Skeletal muscle tissue (tissue), 4 donors: Measurements from ENCODE around the gene TIPARP. TPM values are rescaled to one million over a fixed set of nuclear protein-coding genes. Genes with fewer than 3 reads are reported as not detected.
"Not testable (repeated sequence)": the region's sequence is repeated elsewhere in the genome, so short reads cannot be mapped to it uniquely, and the experiment has no call there.

Experiments used
- H3K27ac ChIP-seq: one replicate; pipeline ENCODE4 v1.7.0; 2013; ENCODE audit warnings: mild to moderate bottlenecking, low read depth, low read length, inconsistent platforms
- H3K27me3 ChIP-seq, 3 donors: one replicate each; pipeline ENCODE4 v1.7.0; 2013; ENCODE audit warnings: low read length in 3 of 3; ENCODE audit not compliant: control insufficient read depth in 3 of 3, insufficient read depth in 3 of 3
- H3K36me3 ChIP-seq, 3 donors: one replicate each; pipeline ENCODE4 v1.7.0; 2013; ENCODE audit warnings: low read length in 3 of 3; ENCODE audit not compliant: control insufficient read depth in 3 of 3, insufficient read depth in 3 of 3
- H3K4me1 ChIP-seq, 3 donors: one replicate each; pipeline ENCODE4 v1.7.0; 2013; ENCODE audit warnings: low read length in 3 of 3, mild to moderate bottlenecking in 3 of 3; ENCODE audit not compliant: control insufficient read depth in 3 of 3, insufficient read depth in 3 of 3
- H3K4me3 ChIP-seq, 3 donors: one replicate each; pipeline ENCODE4 v1.7.0; 2013; ENCODE audit warnings: low read length in 3 of 3
- H3K9ac ChIP-seq, 3 donors: one replicate each; pipeline ENCODE4 v1.7.0; 2013; ENCODE audit warnings: low read length in 3 of 3, mild to moderate bottlenecking in 3 of 3, moderate library complexity in 2 of 3, low read depth in 1 of 3
- H3K9me3 ChIP-seq, 3 donors: one replicate each; pipeline ENCODE4 v1.7.0; 2013; ENCODE audit warnings: low read length in 3 of 3; ENCODE audit not compliant: control insufficient read depth in 3 of 3
- total RNA-seq: library from RNA; depleted of rRNA; stranded (reverse); fragments of >200 nt; gene quantifications from one replicate; pipeline ENCODE4 v1.2.3, GENCODE V29; 2014
- donor health status: Osteomylitis.

The TIPARP gene
- total RNA-seq, 1 donor from 2014 or later, result 15.7 TPM

DNA sequence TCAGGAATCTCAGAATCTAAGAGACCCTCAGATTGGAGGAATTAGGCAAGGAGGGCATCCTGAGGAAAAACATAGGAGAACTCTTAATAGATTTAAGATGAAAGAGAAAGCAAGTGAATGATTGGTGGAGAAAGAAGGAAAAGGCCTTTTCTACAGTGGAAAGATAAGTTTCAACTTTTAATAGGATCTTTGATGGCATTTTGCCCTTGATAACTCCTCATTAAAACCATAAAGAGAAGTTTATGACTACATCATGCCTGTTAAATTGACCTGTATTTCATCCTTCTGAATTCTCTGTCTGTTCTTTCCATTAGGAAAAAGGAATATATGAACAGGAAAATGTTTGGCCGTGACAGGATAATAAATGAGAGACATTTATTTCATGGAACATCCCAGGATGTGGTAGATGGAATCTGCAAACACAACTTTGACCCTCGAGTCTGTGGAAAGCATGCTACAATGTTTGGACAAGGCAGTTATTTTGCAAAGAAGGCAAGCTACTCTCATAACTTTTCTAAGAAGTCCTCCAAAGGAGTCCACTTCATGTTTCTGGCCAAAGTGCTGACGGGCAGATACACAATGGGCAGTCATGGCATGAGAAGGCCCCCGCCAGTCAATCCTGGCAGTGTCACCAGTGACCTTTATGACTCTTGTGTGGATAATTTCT, 30.1 kb downstream of the TIPARP start:
- Histone ChIP-seq H3K9ac (no peak overlapping the region), H3K9me3 (no peaks in the 10 kb centered on the region), H3K27me3 (no peaks in the 10 kb centered on the region), H3K27ac (no peak overlapping the region), H3K36me3 (peaks cover 4 to 23% (median 18%) of the 10 kb centered on the region in 3 donors), H3K4me3 (no peak overlapping the region), H3K4me1 (no peaks in the 10 kb centered on the region)

DNA sequence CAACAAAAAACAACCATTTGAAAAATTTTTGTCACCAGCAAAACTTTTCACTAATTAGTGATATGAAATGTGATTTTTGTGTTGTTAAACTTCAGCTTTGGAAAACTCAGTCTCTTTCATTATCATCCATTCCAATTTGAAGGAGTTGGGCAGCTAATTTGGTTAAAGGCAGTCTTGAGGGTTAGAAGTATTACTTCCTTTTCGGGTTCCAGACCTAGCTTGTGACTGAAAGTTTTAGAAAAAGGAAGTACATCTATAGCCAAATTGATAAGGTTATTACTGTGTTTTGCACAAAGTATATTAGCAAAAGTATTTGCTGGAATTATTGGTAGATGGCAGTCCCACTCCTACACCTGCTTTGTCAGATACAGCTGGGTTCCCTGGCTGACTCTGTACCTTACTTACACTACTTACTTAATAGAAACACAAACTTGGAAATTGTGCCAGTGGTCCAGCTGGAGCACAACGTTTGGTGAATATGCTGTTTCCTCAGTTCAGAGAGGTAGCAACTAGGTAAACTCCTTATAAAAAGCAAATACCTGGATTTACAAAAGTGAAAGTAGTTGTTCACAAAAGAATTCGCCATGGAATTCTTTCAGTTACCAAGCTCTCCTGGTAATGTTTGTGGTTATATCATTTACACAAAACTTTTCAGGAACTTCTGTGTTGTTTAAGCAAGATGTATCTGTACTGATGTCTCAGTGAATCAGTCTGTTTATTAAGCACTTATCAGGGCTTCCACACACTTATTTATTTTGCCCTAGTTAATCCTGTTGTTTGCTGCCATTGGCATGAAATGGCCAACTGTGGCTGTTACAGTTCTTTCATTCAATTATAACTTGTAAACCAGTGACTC, 31.6 kb downstream of the TIPARP start:
- Histone ChIP-seq H3K27me3 (no peaks in the 10 kb centered on the region), H3K4me1 (no peaks in the 10 kb centered on the region), H3K4me3 (no peak overlapping the region), H3K9me3 (no peaks in the 10 kb centered on the region), H3K36me3 (peaks cover 4 to 24% (median 18%) of the 10 kb centered on the region in 3 donors), H3K9ac (no peak overlapping the region), H3K27ac (no peak overlapping the region)

DNA sequence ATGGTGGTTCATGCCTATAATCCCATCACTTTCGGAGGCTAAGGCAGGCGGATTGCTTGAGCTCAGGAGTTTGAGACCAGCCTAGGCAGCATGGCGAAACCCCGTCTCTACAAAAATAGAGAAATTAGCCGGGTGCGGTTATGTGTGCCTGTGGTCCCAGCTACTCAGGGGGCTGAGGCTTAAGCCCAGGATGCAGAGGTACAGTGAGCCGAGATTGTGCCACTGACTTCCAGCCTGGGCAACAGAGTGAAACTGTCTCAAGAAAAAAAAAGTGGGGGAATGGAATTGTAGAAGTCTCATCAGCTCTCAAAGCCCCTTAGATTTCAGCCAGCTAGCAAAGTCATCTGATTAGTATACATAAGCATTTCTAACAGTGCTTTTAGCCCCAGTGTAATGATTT, 33.2 kb downstream of the TIPARP start:
- H3K9me3 ChIP-seq, result no peaks in the 10 kb centered on the region
- H3K4me1 ChIP-seq, result no peaks in the 10 kb centered on the region
- no peaks in the 10 kb centered on the region for H3K27me3 ChIP-seq
- no peak overlapping the region for H3K27ac ChIP-seq
- H3K4me3 ChIP-seq, result no peak overlapping the region
- H3K36me3 ChIP-seq, result peaks cover 4 to 26% (median 18%) of the 10 kb centered on the region in 3 donors
- H3K9ac ChIP-seq, result no peak overlapping the region

DNA sequence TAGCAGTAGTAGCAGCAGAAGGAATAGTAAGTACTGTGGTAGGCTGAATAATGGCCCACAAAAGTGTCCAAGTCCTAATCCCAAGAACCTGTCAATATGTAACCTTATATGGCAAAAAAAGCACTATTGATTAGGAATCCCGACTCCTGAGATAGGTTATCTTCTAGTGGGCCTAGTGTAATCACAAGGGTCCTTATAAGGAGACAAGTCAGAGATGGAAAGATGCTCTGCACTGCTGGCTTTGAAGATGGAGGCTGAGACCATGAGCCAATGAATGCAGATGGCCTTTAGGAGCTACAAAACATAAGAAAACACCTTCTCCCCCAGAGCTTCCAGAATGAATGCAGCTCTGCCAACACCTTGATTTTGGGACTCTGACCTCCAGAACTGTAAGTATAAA, 36.0 kb downstream of the TIPARP start:
- Histone ChIP-seq H3K9me3 (no peaks in the 10 kb centered on the region), H3K36me3 (peaks cover 0 to 13% (median 6%) of the 10 kb centered on the region in 3 donors), H3K27me3 (no peaks in the 10 kb centered on the region), H3K4me3 (no peak overlapping the region), H3K9ac (no peak overlapping the region), H3K27ac (no peak overlapping the region), H3K4me1 (no peaks in the 10 kb centered on the region)

DNA sequence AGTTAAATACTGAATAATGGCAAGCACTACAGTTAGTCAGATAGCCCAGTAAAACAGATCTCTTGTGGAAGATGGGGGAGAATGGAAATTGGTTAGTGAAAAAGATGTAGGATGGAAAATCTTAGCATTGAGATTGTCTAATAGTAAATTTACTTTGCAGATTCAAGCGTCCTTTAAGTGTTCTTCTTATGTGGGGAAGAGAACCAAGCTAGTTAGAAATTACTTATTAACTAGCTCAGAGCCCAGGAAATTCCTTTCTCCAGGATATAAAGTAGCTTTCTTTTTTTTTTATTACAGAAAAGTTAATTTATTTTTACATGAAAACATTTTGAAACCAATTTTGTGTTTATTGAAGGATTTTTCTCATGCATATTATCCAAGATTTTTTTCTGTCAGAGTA, 36.7 kb downstream of the TIPARP start:
- H3K9me3 ChIP-seq, result no peaks in the 10 kb centered on the region
- no peak overlapping the region for H3K27ac ChIP-seq
- H3K27me3 ChIP-seq, result no peaks in the 10 kb centered on the region
- no peak overlapping the region for H3K9ac ChIP-seq
- H3K4me1 ChIP-seq, result no peaks in the 10 kb centered on the region
- no peak overlapping the region for H3K4me3 ChIP-seq
- peaks cover 0 to 6% (median 2%) of the 10 kb centered on the region in 3 donors for H3K36me3 ChIP-seq

DNA sequence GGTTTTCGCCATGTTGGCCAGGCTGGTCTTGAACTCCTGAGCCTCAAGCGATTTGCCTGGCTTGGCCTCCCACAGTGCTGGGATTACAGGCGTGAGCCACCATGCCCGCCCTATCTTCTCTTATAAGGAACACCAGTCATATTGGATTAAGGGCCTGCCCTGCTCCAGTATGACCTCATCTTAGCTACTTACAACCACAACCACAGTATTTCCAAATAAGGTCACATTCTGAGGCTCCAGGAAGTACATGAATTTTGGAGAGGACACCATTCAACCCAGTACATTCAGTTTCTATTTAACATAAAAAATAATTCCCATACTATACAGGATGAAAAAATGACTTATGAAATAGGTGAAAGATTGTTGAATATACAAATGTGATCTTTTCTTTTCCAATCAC, 37.6 kb downstream of the TIPARP start:
- not testable (repeated sequence) for H3K27ac ChIP-seq, H3K36me3 ChIP-seq, H3K4me1 ChIP-seq, H3K4me3 ChIP-seq, H3K27me3 ChIP-seq, H3K9me3 ChIP-seq, H3K9ac ChIP-seq

DNA sequence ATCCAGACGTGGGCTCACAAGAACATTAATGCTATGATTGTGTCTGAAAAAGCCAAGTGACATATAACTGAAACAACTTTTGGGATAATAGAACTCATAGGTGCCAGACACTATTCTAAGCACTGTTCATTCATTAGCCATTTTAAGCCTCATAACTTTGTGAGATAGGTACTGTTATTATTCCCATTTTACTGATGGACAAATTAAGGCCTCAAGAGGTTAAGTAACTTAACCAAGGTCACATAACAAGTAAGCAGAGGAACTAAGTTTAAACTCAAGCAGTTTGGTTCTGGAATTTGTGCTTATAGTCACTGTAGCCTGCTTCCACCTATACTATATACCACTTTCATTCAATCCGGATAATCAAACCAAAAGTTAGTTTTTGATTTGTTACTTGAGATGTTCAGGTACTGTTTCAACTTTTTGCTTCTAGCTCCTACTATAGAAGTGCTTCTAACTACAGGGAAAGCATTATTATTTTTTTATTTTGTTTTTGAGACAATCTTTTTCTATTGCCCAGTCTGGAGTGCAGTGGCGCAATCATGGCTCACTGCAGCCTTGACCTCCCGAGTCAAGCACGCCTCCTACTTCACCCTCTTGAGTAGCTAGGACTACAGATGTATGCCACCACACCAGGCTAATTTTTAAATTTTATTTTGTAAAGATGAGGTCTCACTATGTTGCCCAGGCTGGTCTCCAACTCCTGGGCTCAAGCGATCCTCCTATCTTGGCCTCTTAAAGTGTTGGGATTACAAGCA, 41.9 kb downstream of the TIPARP start:
- H3K27me3 ChIP-seq, result no peaks in the 10 kb centered on the region
- H3K4me1 ChIP-seq, result no peaks in the 10 kb centered on the region
- H3K27ac ChIP-seq, result no peak overlapping the region
- H3K9me3 ChIP-seq, result no peaks in the 10 kb centered on the region
- no peak overlapping the region for H3K9ac ChIP-seq
- no peak overlapping the region for H3K4me3 ChIP-seq
- no peaks in the 10 kb centered on the region for H3K36me3 ChIP-seq

DNA sequence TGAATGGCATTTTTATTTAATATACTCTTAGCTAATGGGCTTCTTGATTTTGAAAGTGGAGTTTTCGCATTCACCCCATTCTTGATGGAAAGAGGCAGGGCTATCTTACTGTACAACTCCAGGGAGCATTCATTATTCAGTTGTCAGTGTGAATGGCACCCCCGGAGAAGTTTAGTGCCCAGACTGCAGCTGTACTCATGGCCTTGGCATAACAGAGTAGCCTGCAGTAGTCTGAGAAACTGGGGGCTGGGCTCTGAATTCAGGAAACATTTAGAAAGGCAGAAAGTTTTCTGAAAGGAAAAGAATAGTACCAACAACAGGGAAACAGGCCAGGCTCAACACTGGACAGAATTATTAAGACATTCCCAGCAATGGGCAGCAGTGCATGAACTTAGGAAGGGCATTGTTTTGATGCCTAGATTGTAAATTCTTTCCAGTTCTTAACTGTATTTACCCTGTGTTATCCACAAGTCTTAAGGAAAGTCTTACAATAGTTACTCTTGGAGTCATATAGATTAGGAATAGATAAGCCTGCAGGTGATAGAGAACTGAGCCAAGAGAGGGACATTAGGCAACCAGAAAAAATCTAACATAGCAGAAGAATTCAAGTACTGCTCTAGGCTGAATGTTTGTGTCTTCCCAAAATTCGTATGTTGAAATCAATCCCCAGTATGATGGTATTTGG, 44.4 kb downstream of the TIPARP start:
- no peak overlapping the region for H3K27ac ChIP-seq
- no peak overlapping the region for H3K4me3 ChIP-seq
- H3K36me3 ChIP-seq, result no peaks in the 10 kb centered on the region
- no peak overlapping the region for H3K9ac ChIP-seq
- H3K9me3 ChIP-seq, result no peaks in the 10 kb centered on the region
- no peaks in the 10 kb centered on the region for H3K4me1 ChIP-seq
- no peaks in the 10 kb centered on the region for H3K27me3 ChIP-seq

DNA sequence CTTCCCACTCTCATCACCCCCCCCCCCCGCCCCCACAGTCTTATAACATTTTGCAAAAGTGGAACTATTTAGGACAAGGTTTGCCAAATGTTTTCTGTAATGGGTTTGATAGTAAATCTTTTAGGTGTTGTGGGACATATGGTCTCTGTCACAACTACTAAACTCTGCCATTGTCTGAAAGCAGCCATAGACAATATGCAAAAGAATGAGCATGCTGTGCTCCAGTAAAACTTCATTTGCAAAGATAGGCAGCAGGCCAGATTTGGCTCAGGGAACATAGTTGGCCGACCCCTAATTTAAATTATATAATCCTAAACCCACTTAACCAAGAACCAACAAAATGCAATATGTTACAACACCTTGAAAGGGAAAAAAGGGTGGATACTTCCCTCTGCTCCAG, 46.4 kb downstream of the TIPARP start:
- Histone ChIP-seq H3K27ac (no peak overlapping the region), H3K9ac (no peak overlapping the region), H3K27me3 (no peaks in the 10 kb centered on the region), H3K9me3 (no peaks in the 10 kb centered on the region), H3K36me3 (no peaks in the 10 kb centered on the region), H3K4me1 (no peaks in the 10 kb centered on the region), H3K4me3 (no peak overlapping the region)
